Stimulated activated CD4-positive, alpha-beta T cell treated with anti-CD3 and anti-CD28 coated beads, Interleukin-1b, Interleukin-23, amount 100 ng/mL, for 1 hour (primary cell): ENCODE data around the gene MBD3L2B.
"Not testable (repeated sequence)": the region's sequence is repeated elsewhere in the genome, so short reads cannot be mapped to it uniquely, and the experiment has no call there.

Experiments
- DNase-seq, 2 donors: peaks; one replicate each; pipeline ENCODE4 v3.0.0-alpha.2; 2020; ENCODE audit warnings: low read depth in 2 of 2

Gene MBD3L2B

GRCh38 chr19:7021331-7021730 is at the start of gene MBD3L2B:
Gene MBD3L2B, minus strand, starts transcription at chr19:7021431. Its CDS starts 34 bp downstream, at chr19:7021397.
- DNase-seq, result not testable (repeated sequence)

- no peak for DNase-seq
These were observed 48.6 kb upstream of the MBD3L2B start for GRCh38 chr19:7069904-7070226.

- peak; percentile 98 for DNase-seq
These were observed 48.0 kb upstream of the MBD3L2B start, which contains the start of gene ZNF557 for GRCh38 chr19:7069042-7069903. Gene ZNF557, plus strand, starts transcription at chr19:7069703. Its CDS starts 5,372 bp downstream, at chr19:7075075.

- no peak for DNase-seq
These were observed 47.4 kb upstream of the MBD3L2B start for GRCh38 chr19:7068599-7068998.

GRCh38 chr19:7067716-7068115 is 46.5 kb upstream of the MBD3L2B start:
- no peak for DNase-seq

- DNase-seq, result not testable (repeated sequence)
These were observed 45.9 kb upstream of the MBD3L2B start for GRCh38 chr19:7067122-7067521.

- no peak for DNase-seq
These were observed 42.7 kb upstream of the MBD3L2B start for GRCh38 chr19:7063764-7064418.

- no peak for DNase-seq
These were observed 42.1 kb upstream of the MBD3L2B start for GRCh38 chr19:7063339-7063738.

GRCh38 chr19:7059977-7060376 is 38.7 kb upstream of the MBD3L2B start:
- DNase-seq, result not testable (repeated sequence)

- DNase-seq, result not testable (repeated sequence)
These were observed 37.3 kb upstream of the MBD3L2B start, which contains the start of gene MBD3L3 for GRCh38 chr19:7058576-7058975. Gene MBD3L3, minus strand, starts transcription at chr19:7058676. Its CDS starts 71 bp downstream, at chr19:7058605.

- DNase-seq, result not testable (repeated sequence)
These were observed 35.1 kb upstream of the MBD3L2B start for GRCh38 chr19:7056371-7056770.

- not testable (repeated sequence) for DNase-seq
These were observed 34.4 kb upstream of the MBD3L2B start for GRCh38 chr19:7055679-7056078.

GRCh38 chr19:7054635-7055368 is 33.6 kb upstream of the MBD3L2B start:
- not testable (repeated sequence) for DNase-seq

- DNase-seq, result not testable (repeated sequence)
These were observed 31.7 kb upstream of the MBD3L2B start for GRCh38 chr19:7052896-7053295.

GRCh38 chr19:7051421-7051820 is 30.2 kb upstream of the MBD3L2B start:
- DNase-seq, result not testable (repeated sequence)

GRCh38 chr19:7049021-7049420 is 27.8 kb upstream of the MBD3L2B start, which contains the start of gene MBD3L2:
Gene MBD3L2, plus strand, starts transcription at chr19:7049321. Its CDS starts 53 bp downstream, at chr19:7049374.
- not testable (repeated sequence) for DNase-seq

- DNase-seq, result not testable (repeated sequence)
These were observed 20.3 kb upstream of the MBD3L2B start for GRCh38 chr19:7041563-7041962.

- not testable (repeated sequence) for DNase-seq
These were observed 18.8 kb upstream of the MBD3L2B start, which contains the start of gene MBD3L4 for GRCh38 chr19:7040079-7040478. Gene MBD3L4, minus strand, starts transcription at chr19:7040179. Its CDS starts 35 bp downstream, at chr19:7040144.

- not testable (repeated sequence) for DNase-seq
These were observed 9.0 kb upstream of the MBD3L2B start, which contains the start of gene MBD3L5 for GRCh38 chr19:7030278-7030677. Gene MBD3L5, plus strand, starts transcription at chr19:7030578. Its CDS starts 34 bp downstream, at chr19:7030612.

- DNase-seq, result not testable (repeated sequence)
These were observed 7.6 kb upstream of the MBD3L2B start for GRCh38 chr19:7028790-7029189.

GRCh38 chr19:7018828-7019227 is 2.4 kb downstream of the MBD3L2B start:
- no peak for DNase-seq

GRCh38 chr19:7013678-7014077 is 7.6 kb downstream of the MBD3L2B start:
- DNase-seq, result no peak
